ENCODE data around the gene TNRC18.

Gene TNRC18

DNA sequence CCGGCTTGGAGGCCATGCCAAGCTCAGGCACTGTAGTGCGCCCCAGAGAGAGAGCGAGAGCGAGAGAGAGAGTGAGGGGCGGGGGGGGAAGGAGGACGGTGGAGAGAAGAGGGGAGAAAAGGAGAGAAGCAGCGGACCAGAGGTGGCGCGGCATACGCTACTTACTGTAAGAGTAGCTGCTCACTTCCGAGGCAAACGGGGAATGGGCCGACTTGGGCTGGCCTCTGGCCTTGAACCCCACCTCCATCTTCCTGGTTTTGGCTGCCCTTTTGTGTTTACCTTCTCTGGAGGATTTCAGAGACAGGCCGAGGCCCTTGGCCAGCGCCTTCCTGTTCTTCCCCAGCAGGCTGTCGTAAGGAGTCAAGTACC is 66.9 kb downstream of the TNRC18 start:
- Mint-ChIP-seq H3K4me3 (no peak overlapping the region), H3K36me3 (ENCODE audit: low read depth) (peaks cover 48% of the 10 kb centered on the region), H3K9me3 (no peaks in the 10 kb centered on the region), H3K27ac (no peak overlapping the region), H3K27me3 (ENCODE audit: low read depth) (no peaks in the 10 kb centered on the region), H3K4me1 (ENCODE audit: low read depth) (peaks cover 12% of the 10 kb centered on the region)
- no peak for DNase-seq (ENCODE audit: low spot score)

DNA sequence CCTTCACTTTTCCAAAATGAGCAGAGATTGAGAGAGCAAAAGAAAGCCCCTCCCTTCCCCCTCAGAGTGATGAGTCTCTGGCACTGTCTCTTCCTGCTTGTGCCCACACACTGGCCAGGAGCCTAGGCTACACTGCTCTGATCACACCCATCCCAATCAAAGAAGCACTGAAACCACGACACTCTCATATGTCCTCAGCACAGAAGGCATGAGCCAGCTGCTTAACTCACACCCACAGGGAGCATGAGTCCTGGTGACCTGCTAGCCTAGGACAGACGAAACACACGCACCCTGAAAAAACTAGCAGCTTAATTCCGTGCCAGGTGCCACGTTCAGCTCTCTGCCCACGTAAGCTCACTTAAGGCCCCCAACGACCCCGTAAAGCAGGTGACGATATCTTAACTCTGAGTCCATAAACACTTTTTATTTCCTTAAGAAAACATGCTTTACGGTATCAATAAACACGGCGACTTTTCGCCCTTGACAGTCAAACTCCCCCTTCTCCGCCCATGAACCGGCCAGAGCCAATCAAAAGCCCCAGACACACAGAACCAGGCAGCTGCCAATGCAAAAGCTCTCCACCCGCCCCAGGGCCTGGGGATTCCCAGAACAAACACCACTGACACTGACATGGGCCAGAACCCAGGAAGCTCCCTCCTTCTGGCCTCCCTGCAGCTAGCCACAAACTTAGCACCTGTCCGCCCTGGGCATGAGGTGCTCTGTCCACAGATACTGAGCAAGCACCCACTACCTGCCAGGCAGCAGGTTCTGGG is 69.0 kb downstream of the TNRC18 start:
- H3K4me1 Mint-ChIP-seq (ENCODE audit: low read depth) = peaks cover 12% of the 10 kb centered on the region
- no peak overlapping the region for H3K4me3 Mint-ChIP-seq
- no peak for DNase-seq (ENCODE audit: low spot score)
- H3K9me3 Mint-ChIP-seq = no peaks in the 10 kb centered on the region
- H3K27me3 Mint-ChIP-seq (ENCODE audit: low read depth) = no peaks in the 10 kb centered on the region
- peaks cover 51% of the 10 kb centered on the region for H3K36me3 Mint-ChIP-seq (ENCODE audit: low read depth)
- H3K27ac Mint-ChIP-seq = no peak overlapping the region

DNA sequence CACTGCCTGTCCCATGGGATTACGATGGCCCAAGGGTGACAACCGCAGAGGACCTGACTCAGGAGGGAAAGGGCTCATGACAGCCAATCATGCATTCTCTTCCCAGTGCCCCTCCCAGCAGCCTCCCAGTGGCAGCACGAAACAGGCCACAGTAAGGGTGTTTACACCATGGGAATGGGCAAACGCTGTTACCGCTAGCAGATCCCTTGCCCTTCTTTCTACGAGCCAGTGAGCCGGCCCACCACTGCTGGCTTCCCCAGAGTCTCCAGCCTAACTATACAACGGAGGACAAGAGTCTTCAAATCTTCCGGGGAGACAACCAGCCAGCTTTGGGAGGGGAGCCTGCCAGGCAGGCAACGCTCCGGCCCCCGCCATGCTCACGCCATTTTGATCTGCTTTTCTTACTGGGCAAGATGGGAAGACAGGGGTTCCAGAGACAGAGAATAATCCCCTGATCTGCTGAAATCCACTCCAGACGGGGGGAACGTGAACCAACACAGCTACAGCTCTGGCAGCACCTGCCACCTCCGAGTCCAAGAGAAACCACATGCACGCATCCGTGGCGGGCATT is 71.1 kb downstream of the TNRC18 start:
- Mint-ChIP-seq H3K36me3 (ENCODE audit: low read depth) (peaks cover 42% of the 10 kb centered on the region), H3K4me1 (ENCODE audit: low read depth) (peaks cover 11% of the 10 kb centered on the region), H3K27ac (no peak overlapping the region), H3K27me3 (ENCODE audit: low read depth) (no peaks in the 10 kb centered on the region), H3K9me3 (no peaks in the 10 kb centered on the region), H3K4me3 (no peak overlapping the region)
- no peak for DNase-seq (ENCODE audit: low spot score)

DNA sequence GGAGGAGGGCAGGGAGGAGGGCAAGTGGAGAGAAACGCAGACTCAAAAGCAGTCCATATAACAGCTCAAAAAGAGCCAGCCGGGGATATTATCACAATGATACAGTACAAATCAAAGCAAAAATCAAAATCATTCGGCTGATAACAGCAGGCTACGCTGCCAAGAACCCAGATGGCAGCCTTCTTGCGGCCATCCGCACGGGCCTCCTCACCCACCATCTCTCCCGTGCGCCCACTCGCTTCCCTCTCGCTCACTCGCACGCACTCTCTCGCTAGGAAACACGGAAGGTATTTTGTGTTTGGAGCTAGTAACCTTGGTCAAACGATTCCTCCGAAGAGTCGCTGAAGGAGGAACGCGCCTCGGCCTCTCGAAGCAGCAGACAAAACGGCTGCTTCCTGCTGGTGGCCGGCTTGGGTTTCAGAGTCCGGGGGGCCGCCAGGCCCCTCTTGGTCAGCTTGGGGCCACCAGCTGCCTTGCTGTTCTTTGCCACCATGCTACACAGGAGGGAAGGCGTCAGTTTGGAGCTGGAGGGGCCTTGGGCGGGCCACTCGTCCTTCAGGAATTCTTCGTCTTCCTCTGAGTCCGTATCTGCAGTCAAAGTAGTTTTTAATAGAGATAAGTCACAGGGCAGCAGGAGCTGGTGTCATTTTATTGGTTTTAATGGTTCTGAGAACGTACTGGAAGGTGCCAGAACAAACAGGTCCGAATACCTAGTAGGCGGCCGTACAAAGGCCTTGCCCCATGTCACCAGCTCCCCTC is 71.9 kb downstream of the TNRC18 start:
- no peaks in the 10 kb centered on the region for H3K9me3 Mint-ChIP-seq
- no peaks in the 10 kb centered on the region for H3K27me3 Mint-ChIP-seq (ENCODE audit: low read depth)
- peaks cover 11% of the 10 kb centered on the region for H3K4me1 Mint-ChIP-seq (ENCODE audit: low read depth)
- H3K4me3 Mint-ChIP-seq = no peak overlapping the region
- peaks cover 38% of the 10 kb centered on the region for H3K36me3 Mint-ChIP-seq (ENCODE audit: low read depth)
- no peak for DNase-seq (ENCODE audit: low spot score)
- no peak overlapping the region for H3K27ac Mint-ChIP-seq

DNA sequence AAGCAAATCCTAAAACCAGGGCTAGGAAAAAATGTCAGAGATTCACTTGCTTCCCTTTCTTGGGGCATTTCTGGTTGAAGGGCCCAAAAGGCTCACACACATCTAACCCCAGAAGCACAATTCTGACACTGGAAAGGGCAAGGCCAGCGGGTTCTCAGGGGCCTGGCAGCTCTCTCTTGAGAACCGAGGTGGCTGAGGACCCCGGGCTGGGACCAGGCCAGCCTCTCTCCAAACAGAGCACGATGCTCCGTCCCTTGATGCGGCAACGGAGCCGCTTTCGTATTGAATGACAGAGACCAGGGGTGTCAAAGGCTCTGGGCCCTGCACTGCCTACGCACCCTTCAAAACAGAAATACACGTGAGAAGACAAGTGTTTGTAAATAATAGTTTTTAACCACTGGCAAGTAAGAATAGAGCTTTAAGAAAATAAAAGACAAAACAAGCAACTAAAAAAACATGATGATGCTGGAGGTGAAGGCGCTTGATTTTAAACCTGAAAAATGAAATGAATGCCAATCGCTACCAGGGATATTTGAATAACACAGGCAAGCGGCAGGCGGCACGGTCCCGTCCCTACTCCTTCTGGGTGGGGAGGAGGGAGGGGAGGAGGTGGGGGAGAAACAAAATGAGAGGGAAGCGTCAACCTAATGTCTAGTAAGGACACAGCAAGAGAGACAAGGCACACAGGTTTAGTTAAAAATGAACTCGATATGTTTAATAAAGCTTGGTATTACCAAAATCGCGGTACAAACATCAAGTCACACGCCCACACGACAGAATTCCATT is 72.8 kb downstream of the TNRC18 start:
- Mint-ChIP-seq H3K27ac (no peak overlapping the region), H3K9me3 (no peaks in the 10 kb centered on the region), H3K27me3 (ENCODE audit: low read depth) (no peaks in the 10 kb centered on the region), H3K4me3 (no peak overlapping the region), H3K4me1 (ENCODE audit: low read depth) (peaks cover 11% of the 10 kb centered on the region), H3K36me3 (ENCODE audit: low read depth) (peaks cover 35% of the 10 kb centered on the region)
- DNase-seq (ENCODE audit: low spot score) = no peak

GRCh38 chr7:5350174-5350463 is 73.5 kb downstream of the TNRC18 start:
- Mint-ChIP-seq H3K9me3 (no peaks in the 10 kb centered on the region), H3K4me3 (no peak overlapping the region), H3K27me3 (ENCODE audit: low read depth) (no peaks in the 10 kb centered on the region), H3K4me1 (ENCODE audit: low read depth) (peaks cover 9% of the 10 kb centered on the region), H3K27ac (no peak overlapping the region), H3K36me3 (ENCODE audit: low read depth) (peaks cover 33% of the 10 kb centered on the region)
- no peak for DNase-seq (ENCODE audit: low spot score)

GRCh38 chr7:5349437-5350173 is 74.0 kb downstream of the TNRC18 start:
- Mint-ChIP-seq H3K4me1 (ENCODE audit: low read depth) (peaks cover 5% of the 10 kb centered on the region), H3K27me3 (ENCODE audit: low read depth) (no peaks in the 10 kb centered on the region), H3K4me3 (no peak overlapping the region), H3K36me3 (ENCODE audit: low read depth) (peaks cover 33% of the 10 kb centered on the region), H3K27ac (no peak overlapping the region), H3K9me3 (peaks cover 3% of the 10 kb centered on the region)
- DNase-seq (ENCODE audit: low spot score) = no peak

GRCh38 chr7:5349005-5349380 is 74.6 kb downstream of the TNRC18 start:
- peaks cover 34% of the 10 kb centered on the region for H3K36me3 Mint-ChIP-seq (ENCODE audit: low read depth)
- H3K4me1 Mint-ChIP-seq (ENCODE audit: low read depth) = no peaks in the 10 kb centered on the region
- H3K9me3 Mint-ChIP-seq = peaks cover 7% of the 10 kb centered on the region
- H3K27ac Mint-ChIP-seq = no peak overlapping the region
- no peak overlapping the region for H3K4me3 Mint-ChIP-seq
- DNase-seq (ENCODE audit: low spot score) = no peak
- no peaks in the 10 kb centered on the region for H3K27me3 Mint-ChIP-seq (ENCODE audit: low read depth)

- Mint-ChIP-seq H3K36me3 (ENCODE audit: low read depth) (peaks cover 40% of the 10 kb centered on the region), H3K9me3 (peaks cover 12% of the 10 kb centered on the region), H3K27ac (no peak overlapping the region), H3K27me3 (ENCODE audit: low read depth) (no peaks in the 10 kb centered on the region), H3K4me3 (no peak overlapping the region), H3K4me1 (ENCODE audit: low read depth) (no peaks in the 10 kb centered on the region)
- no peak for DNase-seq (ENCODE audit: low spot score)
These were observed 75.3 kb downstream of the TNRC18 start for GRCh38 chr7:5348134-5349004.

GRCh38 chr7:5345671-5346070 is 78.0 kb downstream of the TNRC18 start:
- H3K36me3 Mint-ChIP-seq (ENCODE audit: low read depth) = peaks cover 50% of the 10 kb centered on the region

DNA sequence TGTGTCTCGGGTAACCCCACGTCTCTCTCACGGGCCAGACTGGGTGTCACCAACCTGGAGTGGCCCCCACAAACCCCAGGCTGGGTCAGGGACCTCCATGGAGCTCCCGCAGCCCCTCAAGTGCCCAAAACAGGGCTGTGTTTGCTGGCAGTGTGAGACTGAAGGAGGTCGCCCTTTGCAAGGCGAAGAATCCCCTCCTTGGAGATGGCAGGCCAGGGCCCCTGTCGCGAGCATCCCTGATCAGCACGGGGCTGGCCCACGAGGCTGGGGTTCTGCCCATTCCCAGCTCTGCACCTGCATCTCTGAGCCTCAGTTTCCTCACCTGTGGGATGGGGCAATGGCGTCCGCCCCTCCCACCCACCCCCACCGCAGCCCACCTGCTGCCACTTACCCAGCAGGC is 78.5 kb downstream of the TNRC18 start:
- H3K27me3 Mint-ChIP-seq (ENCODE audit: low read depth) = no peaks in the 10 kb centered on the region
- no peak overlapping the region for H3K4me3 Mint-ChIP-seq

More at GRCh38 chr7:5345671-5346070, 78.0 kb downstream of the TNRC18 start:
- H3K27ac Mint-ChIP-seq = no peak overlapping the region
- no peaks in the 10 kb centered on the region for H3K4me1 Mint-ChIP-seq (ENCODE audit: low read depth)
- no peaks in the 10 kb centered on the region for H3K27me3 Mint-ChIP-seq (ENCODE audit: low read depth)
- no peak for DNase-seq (ENCODE audit: low spot score)
- H3K9me3 Mint-ChIP-seq = peaks cover 25% of the 10 kb centered on the region
- H3K4me3 Mint-ChIP-seq = no peak overlapping the region

DNA sequence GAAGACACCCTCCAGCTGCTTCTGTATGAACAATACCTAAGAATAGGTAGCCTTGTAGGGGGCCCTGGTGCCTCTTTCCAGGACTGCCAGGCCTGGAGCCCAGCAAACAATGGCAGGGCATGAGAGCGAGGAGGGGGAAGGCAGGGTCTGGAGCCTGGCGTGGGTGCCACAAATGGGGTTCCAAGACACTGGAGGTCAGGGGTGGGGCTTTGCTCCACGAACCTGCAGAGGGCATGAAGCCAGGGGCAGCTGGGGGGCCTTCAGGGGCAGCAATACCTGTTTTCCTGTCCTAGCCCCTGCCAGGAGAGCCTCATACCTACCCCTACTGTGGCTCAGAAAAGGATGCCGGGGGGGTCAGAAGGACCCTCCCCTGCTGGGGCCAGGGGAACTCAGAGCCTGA is 79.3 kb downstream of the TNRC18 start:
- DNase-seq (ENCODE audit: low spot score) = no peak
- H3K4me3 Mint-ChIP-seq = no peak overlapping the region
- H3K27me3 Mint-ChIP-seq (ENCODE audit: low read depth) = no peaks in the 10 kb centered on the region
- H3K9me3 Mint-ChIP-seq = peaks cover 25% of the 10 kb centered on the region
- H3K27ac Mint-ChIP-seq = no peak overlapping the region
- peaks cover 3% of the 10 kb centered on the region for H3K4me1 Mint-ChIP-seq (ENCODE audit: low read depth)
- peaks cover 57% of the 10 kb centered on the region for H3K36me3 Mint-ChIP-seq (ENCODE audit: low read depth)

More for the DNA sequence above, 78.5 kb downstream of the TNRC18 start:
- peaks cover 25% of the 10 kb centered on the region for H3K9me3 Mint-ChIP-seq
- no peaks in the 10 kb centered on the region for H3K4me1 Mint-ChIP-seq (ENCODE audit: low read depth)
- H3K36me3 Mint-ChIP-seq (ENCODE audit: low read depth) = peaks cover 53% of the 10 kb centered on the region
- H3K27ac Mint-ChIP-seq = no peak overlapping the region
- DNase-seq (ENCODE audit: low spot score) = no peak

DNA sequence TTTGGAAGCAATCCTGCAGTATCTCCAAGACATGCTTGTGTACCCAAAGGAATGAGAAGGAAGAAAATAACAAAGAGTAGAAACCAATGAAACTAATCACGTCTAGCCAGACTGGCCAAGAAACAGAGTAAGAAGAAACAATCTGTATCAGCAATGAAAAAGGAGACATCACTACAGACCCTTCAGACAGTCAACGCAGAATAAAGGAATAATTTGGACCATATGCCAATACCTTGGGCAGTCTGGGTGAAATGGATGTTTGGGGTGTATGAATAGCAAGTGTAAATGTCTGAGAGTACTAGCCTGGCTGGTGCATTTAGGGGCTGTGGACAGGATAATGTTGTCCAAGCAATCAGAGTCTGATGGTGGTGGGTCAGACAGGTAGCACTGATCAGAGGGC is 79.8 kb downstream of the TNRC18 start:
- H3K9me3 Mint-ChIP-seq = peaks cover 25% of the 10 kb centered on the region
- H3K4me1 Mint-ChIP-seq (ENCODE audit: low read depth) = peaks cover 3% of the 10 kb centered on the region
- no peak for DNase-seq (ENCODE audit: low spot score)
- no peak overlapping the region for H3K27ac Mint-ChIP-seq
- no peaks in the 10 kb centered on the region for H3K27me3 Mint-ChIP-seq (ENCODE audit: low read depth)
- H3K36me3 Mint-ChIP-seq (ENCODE audit: low read depth) = peaks cover 59% of the 10 kb centered on the region
- H3K4me3 Mint-ChIP-seq = no peak overlapping the region

Data from T-helper 2 cell treated with Interferon-gamma antibody and Interleukin-4, amounts not matched to agents 5 μg/mL and 100 μg/mL, for 36 hours (primary cell).